AG09309 (cell line): ENCODE results near the gene SLC49A4.

Experiments used
- DNase-seq: peaks from one replicate; pipeline ENCODE4 v3.0.0-alpha.2; 2010; ENCODE audit warnings: low read depth
- H3K4me3 ChIP-seq: 2 replicates; pipeline ENCODE4 v1.5.1; 2011; ENCODE audit warnings: mild to moderate bottlenecking, low read depth, low read length, moderate library complexity; ENCODE audit not compliant: control insufficient read depth
- TF ChIP-seq, protein P1 (sequence below): IDR thresholded peaks from 2 replicates; pipeline ENCODE4 v1.5.1; 2011; ENCODE audit warnings: mild to moderate bottlenecking, low read depth, low read length, inconsistent platforms; ENCODE audit not compliant: insufficient read depth, control insufficient read depth; ENCODE audit errors: missing control alignments

The SLC49A4 gene

GRCh38 chr3:122927726-122928125 lies 132.9 kb downstream of the SLC49A4 start:
- H3K4me3 ChIP-seq, result no peak overlapping the region
- TF ChIP-seq, protein P1, sequence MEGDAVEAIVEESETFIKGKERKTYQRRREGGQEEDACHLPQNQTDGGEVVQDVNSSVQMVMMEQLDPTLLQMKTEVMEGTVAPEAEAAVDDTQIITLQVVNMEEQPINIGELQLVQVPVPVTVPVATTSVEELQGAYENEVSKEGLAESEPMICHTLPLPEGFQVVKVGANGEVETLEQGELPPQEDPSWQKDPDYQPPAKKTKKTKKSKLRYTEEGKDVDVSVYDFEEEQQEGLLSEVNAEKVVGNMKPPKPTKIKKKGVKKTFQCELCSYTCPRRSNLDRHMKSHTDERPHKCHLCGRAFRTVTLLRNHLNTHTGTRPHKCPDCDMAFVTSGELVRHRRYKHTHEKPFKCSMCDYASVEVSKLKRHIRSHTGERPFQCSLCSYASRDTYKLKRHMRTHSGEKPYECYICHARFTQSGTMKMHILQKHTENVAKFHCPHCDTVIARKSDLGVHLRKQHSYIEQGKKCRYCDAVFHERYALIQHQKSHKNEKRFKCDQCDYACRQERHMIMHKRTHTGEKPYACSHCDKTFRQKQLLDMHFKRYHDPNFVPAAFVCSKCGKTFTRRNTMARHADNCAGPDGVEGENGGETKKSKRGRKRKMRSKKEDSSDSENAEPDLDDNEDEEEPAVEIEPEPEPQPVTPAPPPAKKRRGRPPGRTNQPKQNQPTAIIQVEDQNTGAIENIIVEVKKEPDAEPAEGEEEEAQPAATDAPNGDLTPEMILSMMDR, result no peak
- DNase-seq, result no peak

DNA sequence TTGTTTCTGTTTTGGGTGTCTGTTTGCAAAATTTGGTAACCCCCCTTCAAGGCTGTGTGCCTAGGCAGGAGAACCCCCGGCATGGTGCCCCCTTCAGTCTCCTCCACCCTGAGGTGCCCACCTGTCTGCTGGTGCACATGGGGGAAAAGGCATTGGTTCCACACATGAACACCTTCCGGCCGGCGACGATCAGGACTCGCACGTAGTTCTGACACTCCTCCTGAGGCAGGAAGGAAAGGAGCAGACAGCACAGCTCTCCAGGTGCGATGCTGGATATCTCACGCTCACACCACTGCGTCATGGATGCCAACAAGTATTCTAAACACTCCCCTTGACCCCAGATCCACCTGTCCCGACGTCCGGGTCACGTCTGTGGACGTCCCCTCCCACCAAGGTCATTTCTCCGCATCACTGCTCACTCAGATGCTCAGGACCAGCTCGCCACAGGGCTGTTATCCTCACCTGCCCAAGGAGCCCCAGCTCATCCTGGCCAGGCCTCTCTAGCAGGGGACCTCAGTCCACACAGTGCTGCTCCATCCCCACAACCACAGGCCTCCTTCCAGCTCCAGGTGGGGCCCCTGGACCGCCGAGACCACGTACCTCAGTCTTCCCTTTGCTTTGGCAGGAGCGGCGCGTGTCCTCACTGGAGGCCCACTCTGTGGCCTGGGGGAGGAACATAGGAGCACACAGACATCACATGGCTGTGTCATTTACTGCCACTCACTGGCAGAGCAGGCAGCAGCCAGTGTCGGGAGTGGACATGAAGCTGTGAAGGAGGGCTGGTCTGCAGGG lies 133.7 kb downstream of the SLC49A4 start:
- DNase-seq, result no peak
- no peak overlapping the region for H3K4me3 ChIP-seq
- TF ChIP-seq, protein P1, result no peak

DNA sequence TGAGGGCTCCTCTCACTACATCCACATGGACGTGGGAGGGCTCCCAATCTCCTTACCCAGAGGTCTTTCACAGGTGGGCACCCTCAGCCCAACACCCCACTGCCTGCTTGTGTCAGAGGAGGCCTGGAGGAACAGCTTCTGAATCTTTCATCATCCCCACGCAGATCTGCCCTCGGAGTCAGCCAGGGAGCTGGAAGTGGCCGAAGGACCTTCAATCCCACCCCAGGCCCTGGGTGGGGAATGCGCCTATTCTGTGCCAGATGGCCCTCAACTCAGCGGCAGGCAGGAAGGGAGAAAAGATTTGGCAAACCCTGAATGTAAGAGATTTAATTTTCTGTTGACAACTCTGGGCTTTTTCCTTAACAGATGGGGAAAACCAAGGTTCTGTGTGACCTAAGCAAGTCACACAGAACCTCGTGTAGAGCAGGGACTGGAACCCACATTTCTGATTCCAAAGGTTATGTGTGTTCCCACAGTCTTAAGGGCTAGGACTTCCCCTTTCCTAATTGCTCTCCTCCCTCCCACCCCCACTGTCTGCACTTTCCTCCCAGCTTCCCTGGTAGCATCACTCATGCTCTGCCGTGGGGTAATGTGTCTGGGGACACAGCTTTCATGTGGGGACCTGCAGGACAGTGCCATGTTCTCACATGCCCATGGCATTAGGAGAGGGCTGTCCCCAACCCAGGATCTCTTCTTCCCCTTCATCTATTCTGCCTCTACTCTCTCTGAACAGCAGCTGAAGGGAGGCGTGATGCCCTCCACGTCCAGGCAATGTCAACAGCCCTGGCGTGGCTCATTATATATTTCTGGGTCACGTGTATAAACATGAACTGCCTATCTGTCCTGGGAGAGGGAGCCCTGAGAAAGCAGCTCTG lies 134.6 kb downstream of the SLC49A4 start:
- no peak overlapping the region for H3K4me3 ChIP-seq
- no peak for DNase-seq
- TF ChIP-seq, protein P1, result no peak

- DNase-seq, result no peak
- TF ChIP-seq, protein P1, result no peak
- H3K4me3 ChIP-seq, result no peak overlapping the region
Measured at GRCh38 chr3:122930063-122930997, 135.5 kb downstream of the SLC49A4 start.
